ENCODE results near the gene STK10.

GRCh38 chr5:172144931-172145869, 42.8 kb downstream of the STK10 start:
- no peak for TF ChIP-seq POLR2A (IDR thresholded peaks at IDR 0.05; ENCODE audit: control extremely low read depth in 1 of 2, low read depth in 2 of 2, low read length in 2 of 2)
- TF ChIP-seq, protein P1, sequence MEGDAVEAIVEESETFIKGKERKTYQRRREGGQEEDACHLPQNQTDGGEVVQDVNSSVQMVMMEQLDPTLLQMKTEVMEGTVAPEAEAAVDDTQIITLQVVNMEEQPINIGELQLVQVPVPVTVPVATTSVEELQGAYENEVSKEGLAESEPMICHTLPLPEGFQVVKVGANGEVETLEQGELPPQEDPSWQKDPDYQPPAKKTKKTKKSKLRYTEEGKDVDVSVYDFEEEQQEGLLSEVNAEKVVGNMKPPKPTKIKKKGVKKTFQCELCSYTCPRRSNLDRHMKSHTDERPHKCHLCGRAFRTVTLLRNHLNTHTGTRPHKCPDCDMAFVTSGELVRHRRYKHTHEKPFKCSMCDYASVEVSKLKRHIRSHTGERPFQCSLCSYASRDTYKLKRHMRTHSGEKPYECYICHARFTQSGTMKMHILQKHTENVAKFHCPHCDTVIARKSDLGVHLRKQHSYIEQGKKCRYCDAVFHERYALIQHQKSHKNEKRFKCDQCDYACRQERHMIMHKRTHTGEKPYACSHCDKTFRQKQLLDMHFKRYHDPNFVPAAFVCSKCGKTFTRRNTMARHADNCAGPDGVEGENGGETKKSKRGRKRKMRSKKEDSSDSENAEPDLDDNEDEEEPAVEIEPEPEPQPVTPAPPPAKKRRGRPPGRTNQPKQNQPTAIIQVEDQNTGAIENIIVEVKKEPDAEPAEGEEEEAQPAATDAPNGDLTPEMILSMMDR (IDR thresholded peaks at IDR 0.05; ENCODE audit: control extremely low read depth in 1 of 3, insufficient read depth in 1 of 3, low read depth in 1 of 3, low read length in 3 of 3), result no peak
- no peak for TF ChIP-seq ZNF274 (IDR thresholded peaks at IDR 0.05; ENCODE audit: borderline replicate concordance, extremely low read depth, low read length)

Data from H1 (cell line).